HG02943 (cell line): ENCODE measurements around the gene DNM3.

Source experiments
- ATAC-seq: cut with Tn5 transposase; IDR thresholded peaks from one replicate; pipeline ENCODE4 v1.9.1; 2021; ENCODE audit warnings: mild to moderate bottlenecking, low read depth, moderate library complexity; ENCODE audit not compliant: unreplicated experiment

DNM3 gene

DNA sequence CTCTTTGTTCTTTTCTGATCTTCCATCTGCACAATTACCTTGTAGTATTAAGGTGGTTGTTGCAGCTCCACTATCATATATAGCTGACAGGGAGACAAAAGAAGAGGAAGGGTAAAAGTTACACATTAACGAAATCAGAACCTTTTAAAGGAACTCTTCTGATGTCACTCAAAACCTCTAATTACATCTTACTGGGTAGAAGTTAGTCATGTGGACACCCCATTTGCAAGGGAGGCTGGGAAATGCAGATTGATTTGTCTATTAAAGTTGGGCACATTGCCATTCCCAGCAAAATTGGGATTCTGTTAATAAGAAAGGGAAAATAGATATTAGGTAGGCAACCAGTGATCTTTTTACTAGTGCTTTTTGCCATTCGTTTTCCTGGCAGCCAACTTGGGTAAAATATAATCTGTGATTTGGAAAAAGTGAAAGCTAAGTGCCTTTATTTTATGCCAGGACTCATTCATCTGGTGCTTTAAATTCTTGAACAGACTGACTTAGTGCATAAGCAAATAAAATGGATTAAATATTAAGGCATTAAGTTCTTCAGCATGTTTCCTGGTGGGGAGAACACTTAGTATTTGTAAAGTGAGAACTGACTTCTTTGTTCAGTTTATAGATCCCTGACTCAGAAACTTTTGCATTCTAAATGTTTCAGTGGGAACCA, 71.3 kb downstream of the DNM3 start:
- ATAC-seq: no peak

DNA sequence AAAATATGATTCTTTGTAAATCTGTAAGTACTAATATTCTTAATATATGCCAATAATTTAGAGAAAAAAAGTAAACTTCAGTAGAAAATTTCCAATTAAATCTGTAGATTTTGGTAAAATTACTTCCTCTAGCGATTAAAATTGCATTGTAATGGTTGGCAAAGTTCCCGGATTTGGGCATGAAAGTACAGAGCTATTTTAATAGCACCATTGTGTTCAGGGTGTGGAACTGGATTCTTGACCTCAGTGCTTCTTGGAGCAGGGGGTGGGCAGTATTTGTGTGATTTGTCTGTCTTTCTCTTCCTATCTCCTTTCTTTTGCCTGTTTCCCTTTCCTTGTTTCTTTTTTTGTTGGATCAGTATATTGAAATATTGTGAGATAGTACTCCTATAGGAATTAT, 72.1 kb downstream of the DNM3 start:
- ATAC-seq: no peak

DNA sequence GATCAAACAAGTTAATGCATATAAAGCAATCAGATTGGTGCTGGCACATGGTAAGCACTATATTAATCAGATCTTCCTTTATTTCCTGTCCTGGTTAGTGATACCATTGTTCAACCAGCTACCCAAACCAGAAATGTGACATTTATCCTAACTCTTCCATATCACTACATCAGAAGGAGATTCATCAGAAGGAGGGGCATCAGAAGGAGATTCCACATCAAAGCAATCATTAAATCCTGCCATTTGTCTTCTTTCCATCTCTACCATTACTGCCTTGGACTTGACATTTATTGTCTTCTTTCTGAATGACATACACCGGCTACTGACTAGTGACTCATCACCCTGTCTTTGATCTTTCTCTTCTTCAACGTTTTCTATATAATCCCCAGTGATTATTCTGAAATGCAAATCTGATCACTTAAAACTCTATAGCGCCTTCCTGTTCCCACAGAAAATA, 75.0 kb downstream of the DNM3 start:
- ATAC-seq: no peak

DNA sequence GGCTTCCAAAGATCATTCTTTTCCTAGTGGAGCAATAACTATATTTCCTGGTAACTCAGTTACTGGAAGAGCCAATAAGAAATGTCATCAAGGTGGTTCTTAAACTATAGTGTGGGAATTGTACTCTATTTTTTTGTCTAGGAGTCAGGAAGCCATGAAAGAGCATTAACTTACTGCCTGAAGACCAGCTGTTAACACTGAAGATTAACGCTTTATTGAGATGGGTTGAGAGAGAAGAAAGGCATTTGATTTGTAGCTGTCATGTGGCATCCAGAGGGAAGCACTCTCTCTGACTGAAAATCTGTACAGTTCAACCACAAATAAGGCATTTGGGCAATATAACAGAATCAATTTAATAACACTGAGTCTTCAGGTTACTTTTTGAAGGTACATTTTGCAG, 76.0 kb downstream of the DNM3 start:
- ATAC-seq: no peak

DNA sequence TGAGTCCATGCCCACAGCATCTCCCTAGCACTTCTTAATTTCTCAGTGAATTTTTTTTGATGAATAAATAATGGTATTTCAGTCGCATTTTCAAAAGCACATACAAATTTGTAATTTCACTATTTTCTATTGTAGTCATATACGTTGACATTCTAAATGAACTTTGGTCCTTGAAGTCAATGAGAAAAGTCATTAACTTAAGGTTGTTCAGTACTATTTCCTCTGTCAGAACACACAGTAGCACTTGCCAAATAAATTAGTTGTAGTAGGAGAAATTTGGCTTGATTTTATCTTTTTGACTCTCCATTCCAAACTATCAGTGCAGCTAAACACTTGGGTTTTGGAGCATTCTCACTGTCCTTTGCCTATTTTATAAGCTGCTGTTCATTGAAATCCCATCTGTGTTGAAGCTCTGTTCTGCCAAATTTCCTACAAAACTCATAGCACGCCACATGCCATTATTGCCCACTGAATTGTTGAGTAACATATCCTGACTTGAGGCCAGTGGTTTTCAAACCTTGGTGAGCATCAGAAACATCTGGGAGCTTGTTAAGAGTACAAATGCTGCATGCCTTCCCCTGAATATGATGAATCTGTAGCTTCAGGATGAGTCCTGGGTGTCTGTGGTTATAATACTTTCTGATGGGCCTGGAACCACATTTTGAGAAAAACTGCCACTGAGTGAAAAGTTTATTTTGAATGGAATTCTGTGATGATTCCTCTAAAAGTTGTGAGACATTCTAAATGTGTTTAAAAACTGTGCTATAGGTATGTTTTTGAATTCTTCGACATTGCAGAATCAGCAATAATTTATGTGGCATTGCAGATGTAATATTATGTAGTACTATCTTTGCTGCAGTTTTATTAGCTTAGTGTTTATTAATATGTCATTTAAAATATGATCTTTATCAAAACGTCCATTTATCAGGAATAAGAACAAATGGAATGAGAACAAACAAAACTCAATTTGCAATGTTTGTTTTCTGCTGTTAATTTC, 78.9 kb downstream of the DNM3 start:
- ATAC-seq: no peak

DNA sequence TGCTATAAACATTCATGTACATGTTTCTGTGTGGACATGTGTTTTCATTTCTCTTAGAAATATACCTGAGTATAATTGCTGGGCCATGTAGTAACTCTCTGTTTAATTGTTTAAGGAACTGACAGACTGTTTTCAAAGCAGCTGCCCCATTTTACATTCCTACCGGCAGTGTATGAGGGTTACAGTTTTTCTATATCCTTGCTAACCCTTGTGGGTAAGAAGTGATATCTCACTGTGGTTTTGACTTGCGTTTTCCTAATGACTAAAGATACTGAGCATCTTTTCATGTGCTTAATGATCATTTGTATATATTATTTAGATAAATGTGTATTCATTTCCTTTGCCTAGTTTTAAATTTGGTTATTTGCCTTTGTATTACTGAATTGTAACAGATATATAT, 81.7 kb downstream of the DNM3 start:
- no peak for ATAC-seq

DNA sequence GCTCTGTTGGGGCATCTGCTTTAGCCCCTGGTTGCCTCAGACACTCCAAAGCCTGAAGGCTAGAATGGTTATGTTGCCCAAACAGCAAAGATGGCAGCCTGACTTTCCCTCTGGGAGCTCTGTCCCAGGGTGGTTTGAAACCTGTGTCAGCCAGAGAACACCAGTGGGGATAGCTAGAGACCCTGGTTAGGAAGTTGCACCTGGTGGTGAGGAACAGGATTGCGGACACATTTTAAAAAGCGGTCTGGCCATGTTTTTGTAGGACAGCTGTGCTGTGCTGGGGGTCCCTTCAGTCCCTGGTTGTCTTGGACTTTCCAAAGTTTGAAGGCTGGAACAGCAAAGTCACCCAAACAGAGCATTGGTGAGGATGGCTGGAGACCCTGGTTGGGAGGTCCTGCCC, 87.8 kb downstream of the DNM3 start:
- ATAC-seq: no peak

DNA sequence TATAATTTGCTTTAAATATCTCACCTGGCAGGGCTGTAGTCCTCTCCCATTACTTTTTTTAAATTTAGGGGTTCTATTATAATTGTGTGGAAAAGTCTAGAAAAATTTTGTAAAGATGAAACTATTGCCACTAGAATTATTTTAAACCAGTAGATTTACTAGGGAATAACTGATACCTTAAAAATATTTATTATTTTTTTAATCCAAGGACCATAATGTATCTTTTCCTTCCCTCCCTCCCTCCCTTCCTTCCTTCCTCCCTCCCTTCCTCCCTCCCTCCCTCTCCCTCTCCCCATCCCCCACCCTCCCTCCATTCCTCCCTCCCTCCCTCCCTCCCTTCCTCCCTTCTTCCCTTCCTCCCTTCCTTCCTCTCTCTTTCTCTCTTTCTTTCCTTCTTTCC, 90.5 kb downstream of the DNM3 start:
- no peak for ATAC-seq

DNA sequence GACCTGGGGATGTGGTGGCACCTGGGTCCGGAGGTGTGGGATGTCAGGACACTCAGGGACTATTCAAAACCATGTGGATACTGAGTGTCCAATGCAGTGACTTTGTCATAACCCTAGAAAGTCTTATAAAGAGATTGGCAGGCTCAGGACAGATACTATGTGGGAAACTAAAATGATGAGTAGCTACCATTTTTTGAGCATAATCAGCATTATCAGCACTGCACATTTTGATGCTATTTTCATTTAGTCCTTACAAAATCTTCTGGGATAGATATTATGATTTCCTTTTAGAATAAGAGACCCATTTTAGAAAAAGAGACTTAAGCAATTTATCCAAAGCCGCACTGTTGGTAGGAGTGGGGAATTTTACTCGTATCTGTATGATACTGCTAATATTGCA, 93.4 kb downstream of the DNM3 start:
- no peak for ATAC-seq

DNA sequence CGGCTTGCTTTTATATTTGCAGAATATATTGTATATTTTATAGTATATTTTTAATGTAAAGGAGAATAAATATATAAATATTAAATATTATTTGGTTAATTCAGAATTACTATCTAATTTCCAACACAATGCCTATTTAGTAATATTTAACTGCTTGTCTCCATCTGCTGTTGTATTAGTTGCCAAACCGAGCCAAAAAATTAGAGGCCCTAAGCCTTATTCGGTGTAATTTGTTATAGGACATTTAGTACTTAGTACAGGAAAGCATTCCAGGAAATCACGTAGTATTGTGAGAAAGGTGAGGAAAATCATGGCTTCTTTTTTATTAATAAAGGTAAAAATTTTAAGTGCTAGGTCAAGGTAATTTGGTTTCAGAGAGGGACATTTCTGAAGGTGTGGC, 93.8 kb downstream of the DNM3 start:
- no peak for ATAC-seq

DNA sequence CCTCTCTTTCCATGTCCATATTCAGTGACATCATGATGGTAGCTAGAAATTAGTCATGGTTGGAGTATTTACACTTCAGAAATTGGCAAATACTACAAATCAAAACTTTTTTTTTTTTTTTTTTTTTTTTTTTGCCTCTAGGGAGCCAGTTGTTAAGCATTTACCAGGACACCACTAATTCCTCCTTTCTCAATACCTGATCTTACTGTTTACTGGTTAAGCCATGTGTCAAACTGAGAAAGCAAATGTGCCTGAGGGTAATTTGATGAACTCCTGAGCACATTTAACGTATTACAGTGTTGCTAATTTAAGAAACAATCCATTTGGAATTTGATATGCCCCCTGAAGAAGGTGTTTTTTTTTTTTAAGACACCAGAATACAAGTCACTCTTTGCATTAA, 94.4 kb downstream of the DNM3 start:
- no peak for ATAC-seq

DNA sequence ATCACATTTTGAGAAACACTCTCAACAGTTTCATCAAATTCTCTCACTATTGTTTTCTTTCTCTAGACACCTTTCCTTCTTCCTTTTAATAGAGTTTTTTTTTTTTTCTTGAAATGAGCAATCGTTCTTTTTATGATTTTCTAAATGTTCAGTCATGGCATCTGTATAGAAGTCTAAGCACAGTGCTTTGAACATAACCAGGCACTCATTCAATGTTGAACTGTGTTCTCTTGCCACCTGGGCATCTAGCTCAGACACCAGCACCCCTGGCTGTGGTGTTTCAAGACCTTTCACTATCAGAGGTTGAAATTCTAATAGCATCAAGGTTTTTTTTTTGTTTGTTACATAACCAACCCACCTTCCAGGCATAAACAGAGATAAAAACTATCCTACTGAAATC, 96.6 kb downstream of the DNM3 start:
- ATAC-seq: no peak

DNA sequence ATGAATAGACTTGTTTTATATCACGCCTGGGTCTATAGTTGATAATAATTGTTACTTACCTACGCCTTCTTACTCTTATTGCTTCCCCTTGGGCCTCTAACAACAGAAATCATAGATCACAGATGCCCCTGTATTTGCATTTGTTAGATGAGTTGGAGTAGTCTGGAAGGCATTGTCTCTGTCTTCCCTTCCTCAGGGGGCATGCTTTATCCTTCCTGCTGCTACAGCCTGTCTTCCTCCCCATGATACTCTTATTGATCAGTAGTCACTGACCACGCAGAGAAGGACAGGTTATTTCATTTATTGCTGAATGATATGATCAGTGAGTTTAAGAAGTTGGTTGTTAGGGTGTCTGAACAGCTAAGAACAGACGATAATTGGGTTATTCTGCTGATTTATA, 98.4 kb downstream of the DNM3 start:
- no peak for ATAC-seq

DNA sequence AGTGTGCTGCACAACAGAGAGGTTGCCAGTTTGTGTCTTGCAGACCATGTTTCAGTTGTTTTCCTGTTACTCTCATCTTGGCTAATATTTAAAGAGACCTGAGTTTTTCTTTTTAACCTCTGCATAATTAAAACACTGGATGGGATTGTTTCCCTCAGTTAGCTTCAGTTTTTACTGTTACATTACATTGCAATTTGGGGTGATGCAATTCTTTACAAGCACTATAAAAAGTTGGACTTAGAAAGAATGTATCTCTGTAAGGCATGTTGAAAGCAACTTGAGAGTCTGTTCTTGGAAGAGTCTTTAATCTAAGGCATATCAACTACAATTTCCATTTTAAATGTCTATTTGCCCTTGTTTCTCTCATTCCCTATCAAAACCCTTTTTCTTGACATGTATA, 99.1 kb downstream of the DNM3 start:
- ATAC-seq: no peak

DNA sequence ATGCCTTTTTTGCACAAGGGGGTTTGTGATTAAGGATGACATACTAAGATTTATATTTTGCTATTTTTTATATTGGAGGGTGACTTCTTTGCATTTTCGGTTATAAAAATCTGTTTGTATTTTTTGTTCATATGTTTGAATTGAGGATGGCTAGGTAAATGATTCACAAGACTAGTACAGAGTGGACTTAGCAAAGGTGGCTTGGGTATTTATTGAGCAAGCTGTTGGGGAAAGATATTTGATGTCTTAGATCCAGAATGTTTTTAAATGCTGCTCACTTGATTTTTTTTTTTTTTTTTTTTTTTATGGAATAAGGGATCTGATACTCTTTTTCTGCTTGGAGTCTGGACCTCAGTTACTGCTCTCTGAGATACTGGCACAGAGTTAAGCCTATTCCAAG, 100.6 kb downstream of the DNM3 start:
- no peak for ATAC-seq

DNA sequence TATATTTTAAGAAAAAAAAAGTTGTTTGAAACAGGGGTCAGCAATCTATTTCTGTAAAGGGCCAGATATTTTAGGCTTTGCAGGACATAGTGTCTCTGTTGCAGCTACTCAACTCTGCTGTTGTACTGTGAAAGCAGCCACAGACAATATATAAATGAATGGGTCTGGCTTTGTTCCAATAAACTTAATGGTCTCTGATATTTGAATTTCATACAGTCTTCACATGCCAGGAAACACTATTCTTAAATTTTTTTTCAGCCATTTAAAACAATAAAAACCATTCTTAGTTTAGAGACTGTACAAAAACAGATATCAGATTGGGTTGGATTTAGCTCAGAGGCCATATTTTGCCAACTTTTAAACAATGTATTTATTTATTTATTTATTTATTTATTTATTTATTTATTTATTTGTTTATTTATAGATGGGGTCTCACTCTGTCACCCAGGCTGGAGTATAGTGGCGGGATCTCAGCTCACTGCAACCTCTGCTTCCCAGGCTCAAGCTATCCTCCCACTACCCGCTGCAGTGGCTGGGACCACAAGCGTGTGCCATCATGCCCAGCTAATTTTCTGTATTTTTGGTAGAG, 102.8 kb downstream of the DNM3 start:
- ATAC-seq: no peak

DNA sequence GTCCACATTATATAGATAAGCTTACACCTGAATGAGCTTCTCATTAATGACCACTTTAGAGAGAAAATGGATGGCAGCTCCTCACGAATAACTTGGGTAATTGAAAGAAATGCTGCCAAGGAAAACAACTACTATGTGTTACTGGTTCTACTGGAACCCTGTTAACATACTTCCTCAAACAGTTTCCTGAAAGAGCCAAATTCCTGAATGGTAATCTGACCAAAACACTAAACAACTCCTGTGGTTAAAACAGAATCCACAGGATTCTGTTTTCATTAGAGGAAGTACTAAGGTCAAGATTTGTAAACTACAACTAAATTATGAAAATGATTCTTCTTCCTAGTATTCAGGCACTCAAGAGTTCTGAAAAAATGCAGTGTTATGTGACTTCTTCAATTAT, 107.2 kb downstream of the DNM3 start:
- no peak for ATAC-seq

DNA sequence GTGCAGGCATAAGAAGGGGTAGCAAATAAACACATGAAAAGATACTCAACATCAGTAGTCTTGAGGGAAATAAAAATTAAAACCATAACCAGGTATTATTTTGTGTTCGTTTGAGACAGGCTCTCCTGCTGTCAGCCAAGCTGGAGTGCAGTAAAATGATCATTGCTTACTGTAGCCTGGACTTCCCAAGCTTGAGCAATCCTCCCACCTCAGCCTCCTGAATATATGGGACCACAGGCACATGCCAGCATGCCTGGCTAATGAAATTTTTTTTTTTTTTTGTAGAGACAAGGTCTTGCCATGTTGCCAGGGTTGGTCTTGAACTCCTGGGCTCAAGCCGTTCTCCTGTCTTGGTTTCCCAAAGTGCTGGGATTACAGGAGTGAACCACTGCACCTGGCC, 108.0 kb downstream of the DNM3 start:
- ATAC-seq: no peak

DNA sequence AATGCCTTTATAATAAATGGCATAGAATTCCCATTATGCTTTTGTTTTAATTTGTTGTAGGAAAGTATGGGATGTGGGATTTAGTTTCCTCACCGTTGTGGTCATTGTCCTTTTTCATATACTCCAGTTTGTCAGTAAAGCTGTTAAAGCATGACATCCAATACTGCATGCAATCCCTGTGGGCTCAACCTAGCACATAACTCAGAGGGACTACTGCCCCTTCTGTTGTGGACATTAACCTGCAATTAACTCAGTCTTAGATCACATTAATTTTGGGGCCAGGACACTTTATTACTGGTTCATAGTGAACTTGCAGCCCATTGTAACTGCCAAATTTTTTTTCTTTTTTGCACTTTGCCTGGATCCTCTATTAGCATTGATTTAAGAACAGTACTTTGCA, 112.5 kb downstream of the DNM3 start:
- ATAC-seq: no peak

DNA sequence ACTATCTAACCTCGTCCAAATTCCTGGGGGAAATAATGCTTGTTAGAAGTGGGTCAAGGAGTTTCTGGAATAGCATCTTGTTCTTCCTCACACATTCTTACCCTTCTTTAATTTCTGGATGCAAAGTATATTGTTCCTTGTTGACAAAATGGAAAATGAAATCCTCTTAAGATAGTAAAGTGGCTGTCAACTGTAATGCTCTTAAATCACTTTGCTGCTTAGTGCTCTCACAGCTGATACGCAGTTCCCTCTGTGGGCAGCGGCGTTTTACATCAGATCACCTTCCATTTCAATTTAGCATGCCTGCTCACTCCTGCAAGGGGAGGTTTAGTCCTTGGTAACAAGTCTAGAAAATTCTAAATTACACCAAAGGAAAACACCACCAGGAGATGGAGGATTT, 113.1 kb downstream of the DNM3 start:
- no peak for ATAC-seq

DNA sequence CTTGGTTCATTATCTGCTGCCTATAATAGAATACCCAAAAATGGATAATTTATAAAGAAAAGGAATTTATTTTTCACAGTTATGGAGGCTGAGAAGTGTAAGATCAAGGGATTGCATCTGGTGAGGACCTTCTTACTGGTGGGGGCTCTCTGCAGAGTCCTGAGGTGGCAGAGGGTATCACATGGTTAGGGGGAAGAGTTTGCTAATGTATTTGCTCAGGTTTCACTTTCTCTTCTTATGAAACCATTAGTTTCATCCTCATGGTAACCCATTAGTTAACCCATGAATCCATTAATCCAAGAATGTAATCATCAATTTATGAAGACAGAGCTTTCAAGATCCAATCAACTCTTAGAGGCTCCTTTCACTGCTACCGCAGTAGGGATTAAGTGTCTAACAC, 120.6 kb downstream of the DNM3 start:
- no peak for ATAC-seq

DNA sequence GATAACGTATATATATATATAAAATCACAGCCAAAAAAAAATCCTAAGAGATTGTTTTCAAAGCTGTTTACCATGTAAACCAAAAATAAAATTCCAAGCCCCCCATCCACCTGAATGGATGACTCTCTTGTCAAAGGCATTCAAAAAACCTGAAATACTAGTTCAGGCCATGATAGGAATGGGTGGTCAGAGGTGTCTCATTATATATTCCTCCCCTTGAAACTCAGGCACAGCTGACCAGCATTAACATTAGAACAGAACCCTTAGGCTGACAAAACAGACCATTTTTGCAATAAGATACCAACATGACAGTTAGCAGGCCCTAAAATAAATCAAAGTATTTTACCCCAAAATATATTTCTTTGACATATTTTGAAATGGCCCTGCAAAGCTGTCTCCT, 122.5 kb downstream of the DNM3 start:
- ATAC-seq: no peak
